ENCODE measurements around the gene SCLY. TPM values are rescaled to one million over a fixed set of nuclear protein-coding genes. Genes with fewer than 3 reads are reported as not detected.
A peak's percentile ranks its signal among the peaks of the same experiment; 100 is the strongest.

Gene SCLY
- total RNA-seq, 6 experiments from 2014 or later = 24.4 to 54.2 (median 35.9) TPM

DNA sequence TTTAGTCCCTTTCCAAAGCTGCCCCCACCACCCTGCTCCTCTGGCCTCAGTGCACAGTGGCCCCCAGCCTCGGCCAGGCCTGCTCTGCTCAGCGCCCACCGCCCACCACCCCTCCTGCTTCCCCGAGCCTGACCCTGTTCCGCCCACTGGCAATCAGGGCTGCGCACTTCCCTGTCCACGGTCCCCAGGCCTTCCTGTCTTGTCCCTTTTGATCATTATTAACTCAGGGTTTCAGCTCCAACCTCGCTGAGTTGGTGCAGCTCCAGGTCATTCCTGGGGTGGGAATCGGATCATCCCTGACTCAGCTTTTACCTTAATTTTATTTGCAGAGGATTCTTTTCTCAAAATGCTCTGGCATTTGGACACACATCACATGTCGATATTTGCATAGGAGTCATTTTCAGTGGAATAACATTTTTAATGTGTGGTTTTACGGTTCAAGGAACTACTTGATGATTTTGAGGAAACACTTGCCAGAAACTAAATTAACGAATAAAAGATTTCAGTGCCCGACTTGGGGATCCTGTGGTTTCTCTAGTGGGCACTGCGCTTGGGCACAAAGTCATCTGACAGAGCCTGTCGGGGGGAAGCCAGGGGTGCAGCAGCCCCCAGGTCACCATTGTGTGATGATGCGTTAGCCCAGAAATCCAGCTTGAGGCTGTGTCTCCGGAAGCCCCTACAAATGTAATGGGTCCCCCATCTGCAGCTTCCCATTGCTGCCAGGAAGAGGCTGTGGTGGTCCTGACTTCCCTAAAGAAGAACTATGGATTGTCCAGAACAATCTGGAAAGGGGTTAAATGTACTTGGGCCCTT is 38.3 kb downstream of the SCLY start:
- DNase-seq (peak in 2 of 3 donors; percentile 52 to 55), ATAC-seq (peak; percentile 22 to 64 (median 34))
- no peaks in the 10 kb centered on the region for H3K36me3 ChIP-seq
- H3K27ac ChIP-seq = peak overlapping the region in 2 of 3 donors; percentile 47 to 70
- intact Hi-C loops (cut with DNase I) = no loop called here
- H3K9me3 ChIP-seq = no peaks in the 10 kb centered on the region
- WGBS (ENCODE audit: insufficient coverage, low coverage, low lambda C conversion rate, missing lambda C conversion rate) = 67% methylated on average over 12 of the region's 17 CpGs
- H3K27me3 ChIP-seq = no peaks in the 10 kb centered on the region
- TF ChIP-seq CTCF (IDR thresholded peaks at IDR 0.05) = no peak
- TF ChIP-seq POLR2A (IDR thresholded peaks at IDR 0.05) = no peak
- H3K4me1 ChIP-seq = peaks cover 0 to 5% (median 0%) of the 10 kb centered on the region in 4 donors
- H3K4me3 ChIP-seq = no peak overlapping the region

DNA sequence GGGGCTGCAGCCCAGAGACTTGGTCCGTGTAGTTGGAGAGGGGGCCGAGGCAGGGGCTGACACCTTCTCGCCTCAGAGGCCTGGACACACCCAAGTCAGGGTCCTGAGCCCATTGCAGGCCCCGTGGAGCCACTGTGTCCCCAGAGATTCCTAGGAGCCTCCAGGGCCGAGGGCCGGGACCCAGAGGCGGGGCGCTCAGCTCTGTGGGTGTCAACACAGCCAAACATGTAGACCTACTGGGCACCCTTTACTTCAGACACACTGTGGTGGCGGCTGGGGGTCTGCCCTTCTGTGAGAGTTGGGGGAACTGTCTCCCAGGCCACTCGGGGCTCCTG is 38.9 kb downstream of the SCLY start:
- intact Hi-C loops (cut with DNase I) = no loop called here

GRCh38 chr2:238100049-238100820 is 39.4 kb downstream of the SCLY start, which contains the start of gene ESPNL:
Gene ESPNL, plus strand, starts transcription at chr2:238100340. Its CDS starts 80 bp downstream, at chr2:238100420.
- Histone ChIP-seq H3K36me3 (no peaks in the 10 kb centered on the region), H3K4me1 (peaks cover 0 to 5% (median 0%) of the 10 kb centered on the region in 4 donors), H3K4me3 (no peak within 1 kb of the TSS), H3K9me3 (no peaks in the 10 kb centered on the region), H3K27ac (peak within 1 kb of the TSS in 1 of 3 donors; percentile 70), H3K27me3 (no peaks in the 10 kb centered on the region)
- WGBS (ENCODE audit: insufficient coverage, low coverage, low lambda C conversion rate, missing lambda C conversion rate) = 67% methylated on average over 3 of the region's 38 CpGs
- intact Hi-C loops (cut with DNase I) = no loop called here
- TF ChIP-seq POLR2A (IDR thresholded peaks at IDR 0.05) (no peak), CTCF (IDR thresholded peaks at IDR 0.05) (no peak)
- no peak for ATAC-seq
- peak in 2 of 3 donors; percentile 44 to 53 for DNase-seq

More for the DNA sequence above, 38.9 kb downstream of the SCLY start:
- Histone ChIP-seq H3K9me3 (no peaks in the 10 kb centered on the region), H3K27ac (no peak overlapping the region), H3K4me1 (peaks cover 0 to 5% (median 0%) of the 10 kb centered on the region in 4 donors), H3K4me3 (no peak overlapping the region), H3K36me3 (no peaks in the 10 kb centered on the region), H3K27me3 (no peaks in the 10 kb centered on the region)
- peak in 1 of 3 donors; percentile 43 for DNase-seq
- TF ChIP-seq POLR2A (IDR thresholded peaks at IDR 0.05) (no peak), CTCF (IDR thresholded peaks at IDR 0.05) (no peak)
- no peak for ATAC-seq
- 95% methylated on average over 4 of the region's 10 CpGs for WGBS (ENCODE audit: insufficient coverage, low coverage, low lambda C conversion rate, missing lambda C conversion rate)

- WGBS (ENCODE audit: insufficient coverage, low coverage, low lambda C conversion rate, missing lambda C conversion rate) = no CpG with 5 or more reads among the region's 28 CpGs
- TF ChIP-seq POLR2A (IDR thresholded peaks at IDR 0.05) (no peak), CTCF (IDR thresholded peaks at IDR 0.05) (no peak)
Observed at GRCh38 chr2:238100821-238101771, 40.3 kb downstream of the SCLY start.

More at GRCh38 chr2:238100821-238101771, 40.3 kb downstream of the SCLY start:
- no peaks in the 10 kb centered on the region for H3K27me3 ChIP-seq
- H3K9me3 ChIP-seq = no peaks in the 10 kb centered on the region
- no peak overlapping the region for H3K27ac ChIP-seq
- H3K4me1 ChIP-seq = peaks cover 0 to 5% (median 0%) of the 10 kb centered on the region in 4 donors
- DNase-seq (peak in 2 of 3 donors; percentile 9 to 45), ATAC-seq (no peak)
- no peak overlapping the region for H3K4me3 ChIP-seq
- no peaks in the 10 kb centered on the region for H3K36me3 ChIP-seq
- intact Hi-C loops (cut with DNase I) = no loop called here
